Astrocyte (in vitro differentiated cells and primary cell): Measurements from ENCODE around the gene HMG20A.

Source experiments
- CTCF ChIP-seq: IDR thresholded peaks from 2 replicates; pipeline ENCODE4 v1.5.1; 2011; ENCODE audit warnings: low read depth, mild to moderate bottlenecking, inconsistent platforms, low read length, moderate library complexity; ENCODE audit not compliant: insufficient read depth
- EZH2 ChIP-seq: IDR thresholded peaks from 2 replicates; pipeline ENCODE4 v1.6.1; 2012; ENCODE audit warnings: mild to moderate bottlenecking, low read length, inconsistent platforms; ENCODE audit not compliant: insufficient read depth

- TF ChIP-seq CTCF (no peak), EZH2 (no peak)
Measured at GRCh38 chr15:77470235-77470634, 49.5 kb downstream of the HMG20A start.
